ENCODE data around the gene CD200R1. TPM values are rescaled to one million over a fixed set of nuclear protein-coding genes. Genes with fewer than 3 reads are reported as not detected.

Gene CD200R1
- total and polyA plus RNA-seq, 2 of the 8 experiments (the other 6 are each of a cell fraction or from before 2014, with no cell fraction given): 0.02 TPM; not detected in 1

DNA sequence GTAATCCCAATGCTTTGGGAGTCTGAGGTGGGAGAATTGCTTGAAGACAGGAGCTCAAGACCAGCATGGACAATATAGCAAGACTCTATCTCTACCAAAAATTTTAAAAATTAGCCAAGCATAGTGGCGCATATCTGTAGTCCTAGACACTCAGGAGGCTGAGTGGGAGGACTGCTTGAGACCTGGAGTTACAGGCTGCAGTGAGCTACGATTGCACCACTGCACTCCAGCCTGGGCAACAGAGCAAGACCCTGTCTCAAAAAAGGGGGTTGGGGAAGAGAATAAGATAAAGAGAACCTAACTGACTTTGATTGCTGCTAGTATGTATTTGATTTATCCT is 755 bp downstream of the CD200R1 start:
- Histone ChIP-seq H2AK5ac (ENCODE audit: low read depth, low read length) (no peak overlapping the region), H3K9me3 (ENCODE audit: insufficient read depth in 2 of 2, low read depth in 1 of 2, low read length in 1 of 2) (no peaks in the 10 kb centered on the region), H3K18ac (ENCODE audit: extremely low read depth, low read length) (no peak overlapping the region), H2AFZ (ENCODE audit: low read length) (no peak overlapping the region), H2BK20ac (ENCODE audit: low read length) (no peak overlapping the region), H3K36me3 (ENCODE audit: control insufficient read depth in 2 of 4, insufficient read depth in 4 of 4, low read length in 3 of 4) (no peaks in the 10 kb centered on the region), H2BK5ac (ENCODE audit: low read depth, low read length) (no peak overlapping the region), H3K4me1 (replicated peaks in 1 of 4; ENCODE audit: control insufficient read depth in 3 of 4, insufficient read depth in 4 of 4, low read length in 3 of 4) (no peaks in the 10 kb centered on the region), H3K4ac (replicated peaks; ENCODE audit: insufficient read length, low read depth, low read length) (no peak overlapping the region), H3K9ac (replicated peaks in 1 of 4; ENCODE audit: extremely low read depth in 1 of 4, low read depth in 3 of 4, low read length in 3 of 4) (no peak overlapping the region), H3K79me2 (ENCODE audit: control insufficient read depth in 1 of 2, insufficient read depth in 2 of 2, low read length in 2 of 2) (no peaks in the 10 kb centered on the region), H2BK120ac (replicated peaks; ENCODE audit: low read depth, low read length) (no peak overlapping the region), H3K23ac (ENCODE audit: insufficient read length) (no peak overlapping the region), H3K27me3 (replicated peaks in 1 of 4; ENCODE audit: control insufficient read depth in 3 of 4, extremely low read depth in 1 of 4, insufficient read depth in 3 of 4, low read length in 3 of 4) (no peaks in the 10 kb centered on the region), H3K23me2 (ENCODE audit: low read depth, low read length) (no peaks in the 10 kb centered on the region), H3K14ac (ENCODE audit: insufficient read length) (no peak overlapping the region), H4K8ac (ENCODE audit: extremely low read depth, insufficient read depth, low read length) (no peak overlapping the region), H2BK15ac (ENCODE audit: low read length) (no peak overlapping the region), H3K56ac (replicated peaks; ENCODE audit: insufficient read length, low read depth, low read length) (no peak overlapping the region), H3K27ac (ENCODE audit: low read depth, low read length) (no peak overlapping the region), H4K91ac (replicated peaks; ENCODE audit: insufficient read length, low read length) (no peak overlapping the region), H4K20me1 (replicated peaks in 1 of 2; ENCODE audit: control insufficient read depth in 1 of 2, insufficient read depth in 2 of 2, low read length in 2 of 2) (no peaks in the 10 kb centered on the region), H3K79me1 (ENCODE audit: low read depth, low read length) (no peaks in the 10 kb centered on the region), H2BK12ac (ENCODE audit: low read depth, low read length) (no peak overlapping the region), H3K4me3 (ENCODE audit: extremely low read depth in 1 of 4, insufficient read depth in 2 of 4, low read depth in 3 of 4, low read length in 4 of 4) (no peak overlapping the region), H3K4me2 (ENCODE audit: insufficient read depth in 1 of 2, low read depth in 2 of 2, low read length in 2 of 2) (no peak overlapping the region), H4K5ac (ENCODE audit: insufficient read length, low read depth, low read length) (no peak overlapping the region)
- TF ChIP-seq EZH2 (IDR thresholded peaks at IDR 0.05; ENCODE audit: low read depth, low read length, severe bottlenecking): no peak
- no peak for TF ChIP-seq MAX (IDR thresholded peaks at IDR 0.05)
- POLR2A ChIA-PET (ENCODE audit: partially characterized antibody): interaction anchor here (2.2 kb wide), 1 partner anchor 17 kb away, joined by 7 read pairs; the partner anchor contains the start of gene GTPBP8
- WGBS, 2 experiments (ENCODE audit: extremely low coverage in 1 of 2, insufficient coverage in 1 of 2, insufficient read length in 1 of 2, insufficient replicate concordance in 2 of 2, low coverage in 1 of 2, low lambda C conversion rate in 2 of 2, missing lambda C conversion rate in 1 of 2): 95% methylated on average over 2 of the region's 2 CpGs; no CpG with 5 or more reads in 1 of the 2 experiments
- CTCF ChIA-PET (ENCODE audit: partially characterized antibody): interaction anchor here (0.6 to 0.8 kb wide), 4 partner anchors 172 to 714 kb away, joined by 3 to 5 read pairs (median 4); no protein-coding TSS in a partner anchor
- DNase-seq (ENCODE audit: low read depth in 1 of 2, low spot score in 2 of 2) (no peak), FAIRE-seq (no peak)
